Esophagus muscularis mucosa (tissue), 4 donors: ENCODE results near the gene IMP4.

ENCODE experiments used
- CTCF ChIP-seq, 3 experiments: fragments of 200-600 bp in 2 of 3; fragments of 450-650 bp in 1 of 3; sonication (generic) in 2 of 3; IDR thresholded peaks; one replicate each; pipeline ENCODE4 v1.5.1; 2017 to 2019; ENCODE audit warnings: antibody characterized with exemption in 3 of 3, mild to moderate bottlenecking in 2 of 3, moderate library complexity in 1 of 3
- EP300 ChIP-seq: sonication (generic); formaldehyde crosslinking; IDR thresholded peaks from one replicate; pipeline ENCODE4 v1.6.1; 2017; ENCODE audit warnings: antibody characterized with exemption
- POLR2A ChIP-seq: fragments of 450-650 bp; IDR thresholded peaks from one replicate; pipeline ENCODE4 v1.6.1; 2017; ENCODE audit warnings: antibody characterized with exemption, moderate library complexity, mild to moderate bottlenecking, low read depth
- POLR2AphosphoS5 ChIP-seq, 2 donors: sonication (generic); formaldehyde crosslinking; IDR thresholded peaks; one replicate each; pipeline ENCODE4 v1.6.1; 2017; ENCODE audit warnings: antibody characterized with exemption in 2 of 2

- TF ChIP-seq POLR2AphosphoS5 (IDR thresholded peaks at IDR 0.05) (no peak), POLR2A (no peak), EP300 (no peak), CTCF (IDR thresholded peaks at IDR 0.05) (no peak)
Measured at GRCh38 chr2:130373808-130374365, 31.2 kb downstream of the IMP4 start.
